GM19455 (cell line): ENCODE measurements around the gene C2.

Experiments used
- ATAC-seq: cut with Tn5 transposase; IDR thresholded peaks from one replicate; pipeline ENCODE4 v1.9.1; 2021; ENCODE audit not compliant: unreplicated experiment

Gene C2

DNA sequence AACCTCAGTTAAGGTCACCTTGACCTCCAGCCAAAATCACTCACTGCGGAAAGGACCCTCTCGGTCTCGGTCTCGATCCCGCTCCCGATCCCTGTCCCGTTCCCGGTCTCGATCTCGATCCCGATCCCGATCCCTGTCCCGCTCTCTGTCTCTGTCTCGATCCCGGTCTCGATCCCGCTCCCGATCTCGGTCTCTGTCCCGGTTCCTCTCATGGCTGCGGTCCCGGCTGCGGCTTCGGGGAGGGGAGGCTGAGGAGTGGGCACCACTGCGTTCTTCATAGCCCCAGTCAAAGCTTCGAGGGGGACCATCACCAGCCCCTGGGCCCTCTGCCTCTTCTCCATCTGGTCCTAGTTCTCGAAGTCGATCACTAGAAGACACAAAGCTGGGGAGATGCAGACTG, 27.0 kb downstream of the C2 start:
- no peak for ATAC-seq

DNA sequence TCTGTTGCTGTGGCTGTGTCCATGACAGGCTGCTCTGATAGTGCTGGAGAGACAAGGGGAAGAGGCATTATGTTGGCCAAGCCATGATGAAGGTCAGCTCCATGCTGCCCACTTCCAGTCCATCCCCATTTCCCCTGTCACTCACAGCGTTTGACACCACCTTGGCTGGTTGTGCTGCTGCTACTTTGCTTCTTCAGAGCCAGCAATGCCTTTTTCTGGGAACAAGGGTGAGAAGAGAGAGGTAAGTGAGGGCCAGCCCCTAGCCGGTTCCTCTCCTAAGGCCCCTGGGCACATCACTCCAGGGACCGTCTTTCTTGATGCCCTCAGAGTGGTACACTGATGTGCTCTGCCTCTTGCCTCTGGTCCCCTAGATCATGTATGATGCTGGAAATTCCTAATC, 29.3 kb downstream of the C2 start:
- no peak for ATAC-seq

DNA sequence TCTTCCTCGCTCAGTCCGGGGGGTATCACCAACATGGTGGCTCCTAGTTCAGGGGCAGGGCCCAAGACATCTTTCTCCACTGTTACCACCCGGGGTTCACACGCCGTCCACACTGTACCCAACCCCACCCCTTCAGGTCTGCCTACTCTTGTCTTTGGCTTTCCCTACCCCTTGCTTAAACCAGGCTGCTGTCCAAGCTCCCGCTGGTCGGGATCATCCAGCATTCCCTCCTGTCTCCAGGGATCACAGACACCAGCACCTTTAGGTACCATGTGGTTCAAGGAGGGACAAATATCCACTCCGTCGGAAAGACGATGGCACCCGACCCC, 30.9 kb downstream of the C2 start:
- no peak for ATAC-seq

DNA sequence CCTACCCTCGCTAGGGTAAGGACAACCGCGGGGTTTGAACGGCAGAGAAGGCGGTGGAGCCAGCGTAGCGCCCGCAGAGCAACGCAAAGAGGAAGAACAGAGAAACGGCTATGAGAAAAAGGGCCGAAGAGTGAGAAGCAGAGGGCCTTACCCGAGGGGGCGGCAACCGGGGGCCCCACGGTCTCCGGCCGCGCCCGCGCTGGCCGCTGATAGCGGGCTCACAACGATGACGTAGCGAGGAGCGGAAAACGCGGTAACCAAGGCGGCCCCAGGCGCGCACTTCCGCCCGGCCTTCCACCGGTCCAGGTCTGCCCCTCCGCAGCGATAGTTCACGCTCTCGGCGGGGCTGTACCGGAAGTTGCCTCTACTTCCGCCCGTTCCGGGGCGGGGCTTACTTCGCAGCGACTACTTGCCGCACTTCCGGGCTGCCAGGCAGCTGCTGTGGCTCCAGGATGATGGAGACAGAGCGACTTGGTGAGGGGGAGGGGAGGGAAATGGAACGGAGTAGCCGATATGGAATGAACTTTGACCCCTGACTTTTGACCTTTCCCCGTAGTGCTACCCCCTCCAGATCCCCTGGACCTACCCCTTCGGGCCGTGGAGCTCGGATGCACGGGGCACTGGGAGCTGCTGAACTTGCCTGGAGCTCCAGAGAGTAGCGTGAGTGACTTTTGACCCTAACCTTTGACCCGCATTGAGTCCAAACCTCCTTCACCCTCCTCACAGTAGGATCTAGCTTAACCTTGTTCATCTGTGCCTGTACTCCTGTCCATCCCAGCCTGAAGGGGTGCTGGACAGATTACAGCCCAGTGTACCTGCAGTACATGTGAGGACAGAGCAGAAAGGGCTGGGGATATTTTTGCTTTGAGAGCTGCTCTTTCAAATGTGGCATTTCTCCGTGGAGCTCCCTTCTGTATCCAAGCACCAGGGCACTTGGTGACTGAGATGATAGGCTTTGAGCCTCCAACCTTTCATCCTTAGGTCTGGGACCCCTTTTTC, 31.5 kb downstream of the C2 start, which contains the start of the genes NELFE and SKIC2:
TSS of gene NELFE (minus strand) at position 231 of the 999 bp plus-strand sequence. CDS start 525 bp downstream, outside the sequence.
TSS of gene SKIC2 (plus strand) at position 435 of the 999 bp plus-strand sequence. CDS start at position 453, 18 bp downstream.
- peak; percentile 92 for ATAC-seq

DNA sequence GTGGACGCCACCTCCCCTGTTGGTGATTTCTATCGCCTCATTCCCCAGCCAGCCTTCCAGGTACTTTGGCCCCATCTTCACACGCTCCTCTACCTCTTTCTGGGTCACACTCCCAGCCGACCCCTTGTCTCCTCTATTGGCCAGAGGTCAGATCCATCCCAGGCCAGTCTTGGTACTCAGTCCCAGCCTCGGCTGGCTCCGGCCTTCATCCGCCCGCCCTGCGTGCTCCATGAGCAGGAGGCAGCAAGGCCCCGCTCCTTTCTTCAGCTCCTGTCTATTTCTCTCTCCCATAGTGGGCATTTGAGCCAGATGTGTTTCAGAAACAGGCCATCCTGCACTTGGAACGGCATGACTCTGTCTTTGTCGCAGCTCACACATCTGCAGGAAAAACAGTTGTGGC, 34.1 kb downstream of the C2 start:
- ATAC-seq: no peak

DNA sequence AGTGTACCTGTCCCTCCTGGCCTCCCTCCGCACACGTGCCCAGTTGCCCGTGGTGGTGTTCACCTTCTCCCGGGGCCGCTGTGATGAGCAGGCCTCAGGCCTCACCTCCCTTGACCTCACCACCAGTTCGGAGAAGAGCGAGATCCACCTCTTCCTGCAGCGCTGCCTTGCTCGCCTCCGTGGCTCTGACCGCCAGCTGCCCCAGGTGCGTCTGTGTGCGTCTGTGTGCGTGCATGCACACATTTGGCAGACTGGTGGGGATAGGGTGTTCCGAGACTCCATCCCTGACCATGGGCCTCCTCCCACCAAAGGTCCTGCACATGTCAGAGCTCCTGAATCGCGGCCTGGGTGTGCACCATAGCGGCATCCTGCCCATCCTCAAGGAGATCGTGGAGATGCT, 36.4 kb downstream of the C2 start:
- no peak for ATAC-seq

DNA sequence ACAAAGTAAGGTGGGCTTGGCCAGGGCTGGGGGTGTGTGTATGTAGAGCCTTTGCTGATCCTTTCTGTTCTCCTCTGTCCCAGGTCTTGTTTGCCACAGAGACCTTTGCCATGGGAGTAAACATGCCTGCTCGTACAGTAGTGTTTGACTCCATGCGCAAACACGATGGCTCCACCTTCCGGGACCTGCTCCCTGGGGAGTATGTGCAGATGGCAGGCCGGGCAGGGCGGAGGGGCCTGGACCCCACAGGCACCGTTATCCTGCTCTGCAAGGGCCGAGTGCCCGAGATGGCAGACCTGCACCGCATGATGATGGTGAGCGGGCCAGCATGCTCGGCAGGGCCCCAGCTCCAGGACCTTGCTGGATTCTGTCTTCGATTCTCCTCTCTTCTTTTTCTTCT, 38.2 kb downstream of the C2 start:
- ATAC-seq: no peak

DNA sequence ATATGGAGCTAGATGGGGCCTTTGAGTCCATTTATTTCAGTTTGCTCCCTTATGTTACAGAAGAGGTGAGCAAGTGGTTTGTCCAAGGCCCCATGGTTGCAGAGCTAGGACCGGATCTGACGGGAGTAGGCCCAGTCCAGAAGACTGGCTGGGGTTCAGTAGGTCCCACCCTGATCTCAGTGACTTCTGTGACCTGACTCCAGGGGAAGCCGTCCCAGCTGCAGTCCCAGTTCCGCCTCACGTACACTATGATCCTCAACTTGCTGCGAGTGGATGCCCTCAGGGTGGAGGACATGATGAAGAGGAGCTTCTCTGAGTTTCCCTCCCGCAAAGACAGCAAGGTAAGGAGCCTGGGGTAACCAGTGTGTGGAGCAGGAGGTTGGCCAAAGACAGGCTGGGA, 39.0 kb downstream of the C2 start:
- ATAC-seq: no peak

DNA sequence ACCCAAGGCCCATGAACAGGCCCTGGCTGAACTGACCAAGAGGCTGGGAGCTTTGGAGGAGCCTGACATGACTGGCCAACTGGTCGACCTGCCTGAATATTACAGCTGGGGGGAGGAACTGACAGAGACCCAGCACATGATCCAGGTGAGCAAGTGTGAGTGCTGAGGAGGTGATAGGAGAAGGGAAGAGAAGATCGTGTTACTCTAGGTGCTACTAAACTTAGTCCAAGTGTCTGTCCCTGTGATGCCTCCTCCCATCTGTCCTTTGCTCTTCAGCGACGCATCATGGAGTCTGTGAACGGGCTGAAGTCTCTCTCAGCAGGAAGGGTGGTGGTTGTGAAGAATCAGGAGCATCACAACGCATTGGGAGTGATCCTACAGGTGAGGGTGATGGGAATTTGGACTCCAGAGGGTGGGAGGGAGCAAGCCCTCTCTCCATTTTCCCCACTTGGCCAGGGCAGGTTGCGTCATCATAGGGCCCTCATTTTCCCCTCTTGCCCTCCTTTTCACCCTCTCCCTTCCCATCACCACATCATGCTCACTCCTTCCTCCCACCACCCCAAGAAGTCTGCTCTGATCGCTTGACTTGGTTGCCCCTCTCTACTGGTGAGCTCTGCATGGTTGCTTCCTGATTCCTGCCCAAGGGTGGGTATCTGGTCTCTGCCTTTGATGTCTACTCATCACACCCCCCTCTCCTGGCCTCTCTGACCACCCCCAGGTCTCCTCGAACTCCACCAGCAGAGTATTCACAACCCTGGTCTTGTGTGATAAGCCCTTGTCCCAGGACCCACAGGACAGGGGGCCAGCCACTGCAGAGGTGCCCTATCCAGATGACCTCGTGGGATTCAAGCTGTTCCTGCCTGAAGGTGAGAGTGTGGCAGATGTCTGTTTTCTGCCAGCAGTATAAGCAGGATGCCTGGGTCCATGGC, 39.7 kb downstream of the C2 start:
- ATAC-seq: no peak

DNA sequence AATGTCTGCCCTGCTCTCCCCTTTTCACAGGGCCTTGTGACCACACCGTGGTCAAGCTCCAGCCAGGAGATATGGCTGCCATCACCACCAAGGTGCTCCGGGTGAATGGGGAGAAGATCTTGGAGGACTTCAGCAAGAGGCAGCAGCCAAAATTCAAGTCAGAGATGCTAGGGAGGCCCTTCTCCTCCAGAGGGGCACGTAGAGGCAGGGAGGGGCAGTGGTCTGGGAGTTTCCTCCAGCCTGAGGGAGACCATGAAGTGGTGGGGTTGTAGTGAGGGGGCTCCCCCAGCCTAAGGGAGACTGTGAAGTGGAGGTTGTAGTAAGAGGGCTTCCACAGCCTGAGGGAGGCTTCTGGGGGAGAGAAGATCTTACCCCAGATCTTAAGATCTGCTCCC, 40.4 kb downstream of the C2 start:
- ATAC-seq: no peak

DNA sequence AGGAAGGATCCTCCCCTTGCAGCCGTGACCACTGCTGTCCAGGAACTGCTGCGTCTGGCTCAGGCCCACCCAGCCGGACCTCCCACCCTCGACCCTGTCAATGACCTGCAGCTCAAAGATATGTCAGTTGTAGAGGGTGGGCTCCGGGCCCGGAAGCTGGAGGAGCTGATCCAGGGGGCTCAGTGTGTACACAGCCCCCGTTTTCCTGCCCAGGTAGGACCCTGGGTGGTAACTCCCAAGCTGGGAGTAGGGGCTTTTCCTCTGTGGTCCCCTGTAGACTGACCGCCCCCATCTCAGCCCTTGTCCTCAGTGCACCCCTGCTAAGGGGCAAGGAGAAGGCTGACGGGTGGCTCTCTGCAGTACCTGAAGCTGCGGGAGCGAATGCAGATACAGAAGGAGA, 40.8 kb downstream of the C2 start:
- no peak for ATAC-seq

DNA sequence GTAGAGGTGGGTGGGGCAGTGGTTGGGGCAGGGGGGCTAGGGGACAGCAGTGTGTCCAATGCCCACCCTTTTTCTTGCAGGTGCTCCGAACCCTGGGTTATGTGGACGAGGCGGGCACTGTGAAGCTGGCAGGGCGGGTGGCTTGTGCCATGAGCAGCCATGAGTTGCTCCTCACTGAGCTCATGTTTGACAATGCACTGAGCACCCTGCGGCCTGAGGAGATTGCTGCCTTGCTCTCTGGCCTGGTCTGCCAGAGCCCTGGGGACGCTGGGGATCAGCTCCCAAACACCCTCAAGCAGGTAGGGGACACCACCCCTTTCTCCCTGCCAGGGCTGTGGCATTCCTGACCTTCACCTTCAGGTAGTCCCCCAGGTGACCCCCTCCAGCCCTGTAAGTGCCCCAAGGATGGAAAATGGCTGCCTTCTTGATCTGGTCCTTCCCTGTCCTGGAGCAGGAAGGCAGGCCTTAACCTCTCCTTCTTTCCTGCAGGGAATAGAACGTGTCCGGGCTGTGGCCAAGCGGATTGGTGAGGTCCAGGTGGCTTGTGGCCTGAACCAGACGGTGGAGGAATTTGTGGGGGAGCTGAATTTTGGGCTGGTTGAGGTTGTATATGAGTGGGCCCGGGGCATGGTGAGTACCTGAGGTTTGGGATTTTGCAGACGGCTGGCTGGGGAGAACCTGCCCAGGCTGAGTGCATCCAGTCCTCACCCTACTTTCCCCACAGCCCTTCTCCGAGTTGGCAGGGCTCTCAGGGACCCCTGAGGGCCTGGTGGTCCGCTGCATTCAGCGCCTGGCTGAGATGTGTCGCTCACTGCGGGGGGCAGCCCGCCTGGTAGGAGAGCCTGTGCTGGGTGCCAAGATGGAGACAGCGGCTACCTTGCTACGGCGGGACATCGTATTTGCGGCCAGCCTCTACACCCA, 41.5 kb downstream of the C2 start:
- no peak for ATAC-seq

DNA sequence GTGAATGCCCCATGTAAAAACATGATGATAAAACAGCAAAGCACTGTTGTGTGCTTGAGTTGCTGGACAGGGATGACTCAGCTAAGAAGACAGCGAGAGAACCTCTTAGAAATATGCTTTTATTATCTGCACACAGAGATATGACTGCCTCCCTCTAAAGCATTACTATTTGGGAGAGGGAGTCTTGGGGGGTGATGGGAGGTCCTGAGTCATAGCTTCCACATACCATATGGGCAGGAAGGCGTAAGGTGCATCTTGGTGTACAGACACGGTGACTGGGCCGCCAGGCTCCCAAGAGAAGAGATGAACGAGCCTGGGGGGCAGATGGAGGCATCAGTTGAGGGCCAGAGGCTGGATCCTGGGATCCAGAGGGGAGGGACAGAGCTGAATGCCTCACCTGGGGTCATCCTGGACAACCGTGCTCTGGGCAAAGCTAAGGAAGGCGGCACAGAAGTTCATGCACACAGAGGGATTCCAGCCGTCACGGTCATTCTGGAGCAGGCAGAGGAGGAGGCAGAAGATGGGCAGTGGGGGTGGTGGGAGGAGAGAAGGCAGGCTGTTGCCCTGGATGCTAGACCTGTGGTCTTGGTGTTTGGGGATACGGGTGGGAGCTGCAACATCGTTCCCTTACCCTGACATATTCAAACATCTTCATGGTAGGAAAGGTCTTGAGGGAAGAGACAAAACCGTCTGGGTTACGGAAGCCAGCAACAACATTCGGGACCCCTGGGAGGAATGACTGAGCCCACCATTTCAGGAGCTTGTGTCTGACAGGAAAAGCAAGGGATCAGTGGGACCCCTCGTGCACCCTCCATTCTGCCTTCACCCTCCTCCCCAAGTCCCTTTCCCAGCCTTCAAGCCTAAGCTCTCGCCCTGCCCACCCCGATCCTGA, 42.4 kb downstream of the C2 start:
- no peak for ATAC-seq

DNA sequence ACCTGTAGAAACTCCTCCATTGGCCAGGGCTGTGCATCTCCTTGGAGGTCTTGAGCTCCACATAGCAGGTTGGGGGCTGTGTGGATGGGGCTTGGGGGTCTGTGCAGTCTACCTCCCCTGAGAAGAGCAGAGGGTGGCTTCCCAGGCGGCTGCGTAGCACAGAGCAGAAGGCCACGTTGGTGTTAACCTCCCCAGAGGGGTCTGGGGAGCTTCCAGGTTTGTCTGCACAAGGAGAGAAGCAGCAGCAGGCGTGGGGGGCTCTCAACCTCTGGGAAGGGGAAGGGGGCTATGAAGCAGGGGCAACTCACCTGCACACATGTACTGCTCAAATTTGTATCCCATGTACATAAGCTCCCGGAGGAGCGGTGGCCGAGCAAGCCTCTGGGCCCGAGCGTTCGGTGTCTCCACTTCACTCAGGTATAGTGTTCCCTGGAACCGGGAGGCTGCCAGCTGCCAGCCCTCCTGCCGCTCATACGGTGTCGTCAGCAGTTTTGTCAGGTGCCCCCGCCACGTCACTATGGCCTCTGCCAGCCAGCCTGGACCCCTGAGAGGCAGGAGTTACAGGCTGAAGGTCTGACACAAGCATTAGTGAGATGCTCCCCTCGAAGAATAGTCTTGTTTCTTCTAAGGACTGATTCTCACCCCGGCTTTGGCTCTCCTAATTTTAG, 43.2 kb downstream of the C2 start:
- no peak for ATAC-seq

DNA sequence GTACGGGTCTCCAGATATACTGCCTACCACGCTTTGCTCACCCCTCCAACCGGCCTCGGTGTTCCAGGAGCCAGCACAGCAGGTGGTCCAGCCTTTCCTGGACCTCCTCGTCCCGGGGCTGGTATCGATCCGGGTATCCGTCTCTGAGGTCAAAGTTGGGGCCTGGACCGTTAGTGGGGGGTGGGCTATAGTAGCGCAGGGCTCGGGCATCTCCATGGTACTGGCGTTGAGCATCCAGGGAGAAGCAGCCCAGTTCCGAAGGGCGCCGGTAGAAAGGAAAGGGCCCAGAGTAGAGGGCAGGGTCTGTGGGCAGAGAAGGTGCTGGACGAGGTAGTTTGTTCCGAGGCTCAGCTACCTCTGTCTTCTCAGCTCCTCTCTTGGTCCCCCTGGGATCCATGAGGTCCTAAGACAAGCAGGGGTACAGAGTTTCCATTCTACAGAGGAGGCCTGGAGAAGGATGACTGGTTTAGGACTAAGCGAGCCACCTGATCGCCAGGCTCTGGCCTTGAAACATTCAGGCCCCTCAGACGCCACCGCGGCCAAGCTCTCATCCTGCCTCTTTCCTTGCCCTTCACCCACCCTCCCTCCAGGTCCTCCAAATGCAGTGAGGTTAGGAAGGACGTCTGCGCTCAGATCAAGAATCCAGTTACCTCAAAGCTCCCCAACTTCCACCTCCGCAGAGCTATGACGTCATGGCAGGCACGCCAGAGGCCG, 43.9 kb downstream of the C2 start:
- peak; percentile 3 for ATAC-seq

DNA sequence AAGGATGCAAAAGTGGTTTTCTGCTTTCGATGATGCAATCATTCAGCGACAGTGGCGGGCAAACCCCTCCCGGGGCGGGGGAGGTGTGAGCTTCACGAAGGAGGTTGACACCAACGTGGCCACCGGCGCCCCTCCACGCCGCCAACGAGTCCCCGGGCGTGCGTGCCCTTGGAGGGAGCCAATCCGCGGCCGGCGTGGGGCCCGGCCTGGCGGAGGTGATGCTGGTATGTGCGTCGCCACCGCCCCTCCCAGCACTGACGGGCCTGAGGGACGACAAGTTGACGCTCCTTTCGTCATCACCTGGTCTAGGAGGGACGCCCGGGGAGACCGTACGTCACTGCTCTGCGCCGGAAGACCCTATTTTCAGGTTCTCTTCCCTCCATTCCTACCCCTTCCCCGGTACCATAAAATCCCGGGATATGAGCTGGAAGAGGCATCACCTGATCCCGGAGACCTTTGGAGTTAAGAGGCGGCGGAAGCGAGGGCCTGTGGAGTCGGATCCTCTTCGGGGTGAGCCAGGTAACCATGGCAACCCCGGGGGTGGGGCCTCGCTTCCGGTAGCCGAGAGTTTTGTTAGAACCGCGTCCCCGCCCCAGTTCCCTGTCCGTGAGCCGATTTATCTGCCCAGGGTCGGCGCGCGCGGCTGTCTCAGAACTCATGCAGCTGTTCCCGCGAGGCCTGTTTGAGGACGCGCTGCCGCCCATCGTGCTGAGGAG, 44.6 kb downstream of the C2 start, which contains the start of gene DXO:
TSS of gene DXO (minus strand) at position 146 of the 716 bp plus-strand sequence. CDS start 463 bp downstream, outside the sequence.
- ATAC-seq: peak; percentile 88

DNA sequence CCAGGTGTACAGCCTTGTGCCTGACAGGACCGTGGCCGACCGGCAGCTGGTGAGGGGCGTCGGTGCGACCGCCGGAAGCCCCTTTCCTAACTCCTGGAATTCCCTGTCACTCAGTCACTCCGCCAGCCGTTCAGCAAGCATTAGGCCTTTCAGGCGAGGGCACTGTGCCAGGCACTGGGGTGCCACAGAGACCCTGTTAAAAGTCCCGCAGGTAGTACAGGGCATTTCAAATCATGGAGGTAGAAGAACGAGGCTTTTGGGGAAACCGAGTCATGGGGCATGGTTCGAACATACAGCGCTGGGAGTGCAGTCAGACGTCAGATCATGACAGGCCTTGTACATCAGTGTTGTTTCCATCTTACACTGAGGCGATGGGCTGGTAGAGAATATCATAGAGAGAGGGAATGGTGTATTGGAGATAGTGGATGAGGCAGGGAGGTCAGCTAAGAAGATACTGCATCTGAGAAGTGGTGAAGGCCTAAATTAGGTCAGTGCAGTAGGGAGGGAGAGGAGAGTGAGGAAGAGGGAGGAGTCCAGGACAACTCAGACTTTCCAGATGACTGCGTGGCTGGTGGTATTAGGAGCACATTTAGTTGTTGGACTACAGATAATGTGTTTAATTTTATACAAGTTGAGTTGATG, 45.3 kb downstream of the C2 start:
- ATAC-seq: no peak
